K562 (cell line): ENCODE results near the gene TEX48. TPM values are rescaled to one million over a fixed set of nuclear protein-coding genes. Genes with fewer than 3 reads are reported as not detected.

ENCODE experiments used
- ESRRB ChIP-seq: fragments of 250-450 bp; sonication (Bioruptor Pico); IDR thresholded peaks from 2 replicates; pipeline ENCODE4 v1.5.0; 2020; ENCODE audit warnings: mild to moderate bottlenecking, moderate library complexity, borderline replicate concordance
- GABPB2 ChIP-seq: fragments of 250-450 bp; sonication (Bioruptor Pico); conservative IDR thresholded peaks from 2 replicates; pipeline ENCODE4 v1.5.1; 2021; ENCODE audit warnings: mild to moderate bottlenecking
- GMEB1 ChIP-seq: fragments of 250-450 bp; sonication (Bioruptor Pico); IDR thresholded peaks from 2 replicates; pipeline ENCODE4 v1.4.0; 2020; ENCODE audit warnings: mild to moderate bottlenecking
- NELFE ChIP-seq: IDR thresholded peaks from 2 replicates; pipeline ENCODE4 v1.6.1; 2011; ENCODE audit warnings: mild to moderate bottlenecking; ENCODE audit not compliant: insufficient read depth, insufficient read length
- PRDM10 ChIP-seq: fragments of 450-650 bp; IDR thresholded peaks from 2 replicates; pipeline ENCODE4 v1.6.1; 2018; ENCODE audit not compliant: partially characterized antibody
- SMARCA4 ChIP-seq: fragments of 450-650 bp; IDR thresholded peaks from 2 replicates; pipeline ENCODE4 v1.6.1; 2016
- TAF7 ChIP-seq: fragments of 450-650 bp; IDR thresholded peaks from 2 replicates; pipeline ENCODE4 v1.6.1; 2016; ENCODE audit warnings: missing genetic modification characterization, missing compliant biosample characterization
- TFE3 ChIP-seq: fragments of 450-650 bp; formaldehyde crosslinking; IDR thresholded peaks from 2 replicates; pipeline ENCODE4 v1.4.0; 2020; ENCODE audit warnings: mild to moderate bottlenecking, mixed read lengths
- ZFP30 ChIP-seq: fragments of 250-450 bp; sonication (Bioruptor Pico); IDR thresholded peaks from 2 replicates; pipeline ENCODE4 v1.8.0; 2022; ENCODE audit warnings: moderate library complexity, mild to moderate bottlenecking, inconsistent platforms, borderline replicate concordance
- ZFPM2 ChIP-seq: fragments of 250-450 bp; sonication (Bioruptor Pico); IDR thresholded peaks from 2 replicates; pipeline ENCODE4 v1.5.1; 2022; ENCODE audit warnings: mild to moderate bottlenecking
- ZHX1 ChIP-seq: fragments of 150-350 bp; conservative IDR thresholded peaks from 2 replicates; pipeline ENCODE4 v1.6.1; 2014; ENCODE audit warnings: low read length
- ZNF146 ChIP-seq: IDR thresholded peaks from one replicate; pipeline ENCODE4 v1.6.1; 2018; ENCODE audit warnings: missing compliant biosample characterization; ENCODE audit not compliant: unreplicated experiment
- ZNF217 ChIP-seq: sonication (generic); formaldehyde crosslinking; IDR thresholded peaks from 2 replicates; pipeline ENCODE4 v1.8.0; 2022; ENCODE audit warnings: mild to moderate bottlenecking, missing genetic modification reagents
- ZNF639 ChIP-seq, 2 experiments: fragments of 200-800 bp in 1 of 2; sonication (Bioruptor generic) in 1 of 2; sonication (generic) in 1 of 2; formaldehyde crosslinking in 1 of 2; IDR thresholded peaks in 1 of 2; conservative IDR thresholded peaks in 1 of 2; 2 replicates each; pipeline versions ENCODE4 v1.5.0 to v1.6.1; 2016 to 2020; ENCODE audit warnings: missing compliant biosample characterization in 1 of 2, missing genetic modification characterization in 1 of 2, missing genetic modification reagents in 1 of 2
- polyA plus RNA-seq, 8 experiments: library from polyadenylated mRNA; depleted of rRNA in 4 of 8; stranded (reverse) in 5 of 8; unstranded in 3 of 8; fragments of >200 nt; fragmentation: Nextera tagmentation in 2 of 8; fragmentation: Illumina TruSeq in 1 of 8; extraction: Ambion mirVana in 2 of 8; extraction: Trizol in 1 of 8; gene quantifications; 2 replicates each; pipeline versions ENCODE4 v1.2.1 to v1.2.3, GENCODE V29; 2011 to 2014; ENCODE audit warnings: inconsistent platforms in 1 of 8, missing spikeins in 1 of 8
- total RNA-seq, 7 experiments: library from RNA; depleted of rRNA in 6 of 7; stranded (reverse); fragments of >200 nt in 6 of 7; fragmentation: Illumina TruSeq in 2 of 7; extraction: Trizol in 2 of 7; gene quantifications; 2 replicates each; pipeline versions ENCODE4 v1.2.1 to v1.2.3, GENCODE V29; 2011 to 2021; ENCODE audit warnings: low replicate concordance in 1 of 7

The TEX48 gene
- total and polyA plus RNA-seq, 9 of the 15 experiments (the other 6 are each of a cell fraction or from before 2014, with no cell fraction given): not detected

GRCh38 chr9:114616684-114617520 is 65.1 kb downstream of the TEX48 start (continued):
- no peak for TF ChIP-seq GMEB1 (CRISPR knock-in tag)
- no peak for TF ChIP-seq ZHX1
- peak; percentile 74; the same call in 1 of the 2 replicates for TF ChIP-seq SMARCA4
- peak in 1 of 2 experiments; percentile 45; a peak in 1 of 4 replicates for TF ChIP-seq ZNF639 (CRISPR knock-in tag; conservative IDR thresholded peaks at IDR 0.05 in 1 of 2, IDR thresholded peaks at IDR 0.05 in 1 of 2)
- TF ChIP-seq TAF7 (tag): no peak
- TF ChIP-seq ZNF217 (CRISPR knock-in tag): no peak
- TF ChIP-seq ZNF146 (CRISPR knock-in tag): no peak
- TF ChIP-seq GABPB2 (CRISPR knock-in tag): no peak
- TF ChIP-seq PRDM10: peak; percentile 89
- TF ChIP-seq ZFP30 (CRISPR knock-in tag): no peak
- no peak for TF ChIP-seq NELFE
- TF ChIP-seq ESRRB (CRISPR knock-in tag): no peak
- TF ChIP-seq ZFPM2 (CRISPR knock-in tag): no peak
- TF ChIP-seq TFE3: no peak
